IMR-90 (cell line): Measurements from ENCODE around the gene IL22. TPM values are rescaled to one million over a fixed set of nuclear protein-coding genes. Genes with fewer than 3 reads are reported as not detected.

ENCODE experiments used
- ATAC-seq: fragments of 200-7000 bp; cut with Tn5 transposase; 2 replicates; pipeline ENCODE4 v1.9.1; 2020; ENCODE audit warnings: low read depth, mild to moderate bottlenecking, moderate library complexity
- BruUV-seq: library from RNA; stranded (reverse); fragments of 400-500 nt; replicated peaks from 2 replicates; lab custom pipeline; 2021; lab: Mats Ljungman, UMichigan
- CTCF ChIA-PET: fragments of 300-600 bp; formaldehyde crosslinking; extraction: SDS; loops from one replicate; lab custom pipeline; 2021; ENCODE audit warnings: antibody characterized with exemption; lab: Yijun Ruan, JAX
- POLR2A ChIA-PET: fragments of 300-600 bp; sonication (Branson Sonifier 250); formaldehyde crosslinking; loops from one replicate; lab custom pipeline; 2022; ENCODE audit warnings: antibody characterized with exemption; ENCODE audit not compliant: unreplicated experiment; lab: Charles Lee
- DNase-seq: peaks from one replicate; pipeline ENCODE4 v3.0.0; 2013
- H2AFZ ChIP-seq: replicated peaks from 2 replicates; pipeline ENCODE3; 2013; ENCODE audit warnings: low read length, mild to moderate bottlenecking; ENCODE audit not compliant: poor library complexity
- H2AK5ac ChIP-seq: 2 replicates; pipeline ENCODE4 v1.6.1; 2013; ENCODE audit warnings: low read depth, low read length, inconsistent platforms
- H2AK9ac ChIP-seq: replicated peaks from 2 replicates; pipeline ENCODE3; 2013; ENCODE audit warnings: mild to moderate bottlenecking, low read depth, low read length, moderate library complexity; ENCODE audit not compliant: poor library complexity
- H2BK120ac ChIP-seq: 2 replicates; pipeline ENCODE4 v1.6.1; 2013; ENCODE audit warnings: low read depth, low read length, inconsistent platforms
- H2BK15ac ChIP-seq: 3 replicates; pipeline ENCODE4 v1.6.1; 2013; ENCODE audit warnings: low read depth, low read length, inconsistent platforms
- H2BK20ac ChIP-seq: 2 replicates; pipeline ENCODE4 v1.6.1; 2013; ENCODE audit warnings: low read depth, mild to moderate bottlenecking, inconsistent platforms, low read length, moderate library complexity
- H2BK5ac ChIP-seq: 2 replicates; pipeline ENCODE4 v1.6.1; 2013; ENCODE audit warnings: mild to moderate bottlenecking, low read depth, low read length, inconsistent platforms; ENCODE audit not compliant: poor library complexity, severe bottlenecking
- H3K14ac ChIP-seq: replicated peaks from 2 replicates; pipeline ENCODE4 v1.6.1; 2013; ENCODE audit warnings: low read depth, low read length, inconsistent platforms
- H3K18ac ChIP-seq: 2 replicates; pipeline ENCODE4 v1.6.1; 2013; ENCODE audit warnings: low read depth, low read length, control low read depth
- H3K23ac ChIP-seq: 2 replicates; pipeline ENCODE4 v1.6.1; 2013; ENCODE audit warnings: low read depth, low read length, inconsistent platforms
- H3K27ac ChIP-seq: 2 replicates; pipeline ENCODE4 v1.5.1; 2013; ENCODE audit warnings: mild to moderate bottlenecking, control low read depth, low read length; ENCODE audit not compliant: insufficient read depth
- H3K27me3 ChIP-seq: 2 replicates; pipeline ENCODE4 v1.6.1; 2013; ENCODE audit warnings: low read length; ENCODE audit not compliant: control insufficient read depth, insufficient read depth
- H3K36me3 ChIP-seq: 2 replicates; pipeline ENCODE4 v1.6.1; 2013; ENCODE audit warnings: low read length, mixed read lengths; ENCODE audit not compliant: control insufficient read depth, insufficient read depth
- H3K4ac ChIP-seq: 2 replicates; pipeline ENCODE4 v1.6.1; 2013; ENCODE audit warnings: low read depth, low read length, inconsistent platforms
- H3K4me1 ChIP-seq: 2 replicates; pipeline ENCODE4 v1.6.1; 2013; ENCODE audit warnings: low read length, mixed read lengths; ENCODE audit not compliant: control insufficient read depth, insufficient read depth
- H3K4me2 ChIP-seq: 2 replicates; pipeline ENCODE4 v1.6.1; 2013; ENCODE audit warnings: low read depth, mild to moderate bottlenecking, control low read depth, low read length, moderate library complexity
- H3K4me3 ChIP-seq: 2 replicates; pipeline ENCODE4 v1.5.1; 2013; ENCODE audit warnings: low read depth, mild to moderate bottlenecking, control low read depth, low read length, moderate library complexity; ENCODE audit not compliant: insufficient read depth
- H3K56ac ChIP-seq: 2 replicates; pipeline ENCODE4 v1.6.1; 2013; ENCODE audit warnings: low read length, inconsistent platforms; ENCODE audit not compliant: insufficient read depth; ENCODE audit errors: extremely low read depth
- H3K79me1 ChIP-seq, 2 experiments: 2 replicates each; pipeline ENCODE4 v1.6.1; 2013; ENCODE audit warnings: low read length in 2 of 2, inconsistent platforms in 1 of 2, low read depth in 1 of 2
- H3K9ac ChIP-seq: 2 replicates; pipeline ENCODE4 v1.6.1; 2013; ENCODE audit warnings: low read depth, low read length, control low read depth
- H3K9me1 ChIP-seq: 2 replicates; pipeline ENCODE4 v1.6.1; 2013; ENCODE audit warnings: low read length, inconsistent platforms; ENCODE audit not compliant: insufficient read depth
- H3K9me3 ChIP-seq: 2 replicates; pipeline ENCODE4 v1.6.1; 2013; ENCODE audit warnings: low read length; ENCODE audit not compliant: control insufficient read depth, insufficient read depth
- H4K20me1 ChIP-seq: 2 replicates; pipeline ENCODE4 v1.6.1; 2013; ENCODE audit warnings: low read length, inconsistent platforms; ENCODE audit not compliant: insufficient read depth
- H4K5ac ChIP-seq: 2 replicates; pipeline ENCODE4 v1.6.1; 2013; ENCODE audit warnings: mild to moderate bottlenecking, low read depth, low read length, control low read depth
- H4K8ac ChIP-seq, 2 experiments: 2 replicates each; pipeline ENCODE4 v1.6.1; 2013; ENCODE audit warnings: low read depth in 2 of 2, low read length in 2 of 2, control low read depth in 1 of 2, inconsistent platforms in 1 of 2
- H4K91ac ChIP-seq: 2 replicates; pipeline ENCODE4 v1.6.1; 2013; ENCODE audit warnings: low read depth, low read length, inconsistent platforms; ENCODE audit not compliant: insufficient read depth
- BHLHE40 ChIP-seq: fragments of 150-350 bp; IDR thresholded peaks from 2 replicates; pipeline ENCODE4 v1.6.1; 2016; ENCODE audit warnings: mild to moderate bottlenecking, low read depth, low read length
- CHD1 ChIP-seq: IDR thresholded peaks from 2 replicates; pipeline ENCODE4 v1.6.1; 2012; ENCODE audit warnings: low read depth, low read length, improper control_type of control experiment
- ELK1 ChIP-seq: fragments of 150-350 bp; IDR thresholded peaks from 2 replicates; pipeline ENCODE4 v1.6.1; 2016; ENCODE audit warnings: low read depth, mild to moderate bottlenecking, low read length, moderate library complexity, borderline replicate concordance
- FOS ChIP-seq: fragments of 150-350 bp; IDR thresholded peaks from 2 replicates; pipeline ENCODE4 v1.6.1; 2016; ENCODE audit warnings: low read depth, low read length
- MAFK ChIP-seq: IDR thresholded peaks from 2 replicates; pipeline ENCODE4 v1.6.1; 2012; ENCODE audit warnings: low read depth, low read length, improper control_type of control experiment
- MAZ ChIP-seq: IDR thresholded peaks from 2 replicates; pipeline ENCODE4 v1.6.1; 2012; ENCODE audit warnings: low read depth, mild to moderate bottlenecking, low read length, improper control_type of control experiment, moderate library complexity, borderline replicate concordance
- MXI1 ChIP-seq: IDR thresholded peaks from 2 replicates; pipeline ENCODE4 v1.6.1; 2012; ENCODE audit warnings: low read depth, mild to moderate bottlenecking, low read length, moderate library complexity, borderline replicate concordance
- NFE2L2 ChIP-seq: fragments of 150-350 bp; IDR thresholded peaks from 2 replicates; pipeline ENCODE4 v1.6.1; 2016; ENCODE audit warnings: low read depth, mild to moderate bottlenecking, low read length
- POLR2A ChIP-seq: IDR thresholded peaks from 2 replicates; pipeline ENCODE4 v1.6.1; 2012; ENCODE audit warnings: mild to moderate bottlenecking, low read depth, low read length
- RAD21 ChIP-seq: IDR thresholded peaks from 2 replicates; pipeline ENCODE4 v1.6.1; 2012; ENCODE audit warnings: low read length, improper control_type of control experiment
- RCOR1 ChIP-seq: IDR thresholded peaks from 2 replicates; pipeline ENCODE4 v1.6.1; 2012; ENCODE audit warnings: mild to moderate bottlenecking, low read length, improper control_type of control experiment; ENCODE audit not compliant: insufficient replicate concordance
- RFX5 ChIP-seq: IDR thresholded peaks from 2 replicates; pipeline ENCODE4 v1.8.0; 2012; ENCODE audit warnings: low read depth, mild to moderate bottlenecking, low read length, moderate library complexity
- WGBS, 2 experiments: methylation state at CpG; one replicate each; pipeline versions ENCODE4 v1.1.5 to v1.1.7; 2013; ENCODE audit warnings: missing lambda C conversion rate in 2 of 2; ENCODE audit not compliant: insufficient read length in 1 of 2; ENCODE audit errors: extremely low coverage in 2 of 2; 5-methylcytosine and 5-hydroxymethylcytosine counted together
- dilution Hi-C: fragments of 300-500 bp; cut with HindIII; formaldehyde crosslinking; loops from one replicate; pipeline ENCODE4 v1.14.3; 2018; ENCODE audit warnings: low sequenced_read_pairs; ENCODE audit not compliant: unreplicated experiment
- in situ Hi-C: fragments of 300-500 bp; cut with MboI; formaldehyde crosslinking; loops from 3 replicates; pipeline ENCODE4 v1.14.3; 2019; ENCODE audit warnings: low sequenced_read_pairs, inconsistent platforms, mixed read lengths
- intact Hi-C: fragments of 100-400 bp; cut with micrococcal nuclease; formaldehyde crosslinking; loops from 2 replicates; pipeline ENCODE4 v1.10.0; 2022
- polyA plus RNA-seq, 3 experiments: library from polyadenylated mRNA; depleted of rRNA; stranded (reverse); fragments of >200 nt; gene quantifications; 2 replicates each; pipeline ENCODE4 v1.2.3, GENCODE V29; 2012; ENCODE audit warnings: low replicate concordance in 1 of 3
- total RNA-seq: library from RNA; depleted of rRNA; stranded (reverse); fragments of >200 nt; gene quantifications from 2 replicates; pipeline ENCODE4 v1.2.3, GENCODE V29; 2012
- TF ChIP-seq, protein P1 (sequence below): conservative IDR thresholded peaks from 2 replicates; pipeline ENCODE4 v1.5.1; 2012; ENCODE audit warnings: mild to moderate bottlenecking, low read depth, low read length, improper control_type of control experiment
- TF ChIP-seq, protein P2 (sequence below): fragments of 150-350 bp; IDR thresholded peaks from 2 replicates; pipeline ENCODE4 v1.6.1; 2017; ENCODE audit warnings: mild to moderate bottlenecking, antibody characterized with exemption, low read length, low read depth

Gene IL22
- total and polyA plus RNA-seq, 2 of the 4 experiments (the other 2 are of a cell fraction) = not detected

- Histone ChIP-seq H3K27ac (peak overlapping the region; percentile 48; the same call in 1 of the 2 replicates), H3K9me3 (no peaks in the 10 kb centered on the region), H3K18ac (peak overlapping the region; percentile 6; the same call in 1 of the 2 replicates), H2BK5ac (no peak overlapping the region), H3K27me3 (peaks cover 3% of the 10 kb centered on the region; the same call in 1 of the 2 replicates), H2BK20ac (no peak overlapping the region), H4K8ac (no peak overlapping the region), H3K56ac (no peak overlapping the region), H3K9me1 (no peaks in the 10 kb centered on the region), H3K23ac (no peak overlapping the region), H4K20me1 (no peaks in the 10 kb centered on the region), H3K4ac (no peak overlapping the region), H4K5ac (no peak overlapping the region; the same call in 1 of the 2 replicates), H2AK5ac (no peak overlapping the region), H2AK9ac (no peak overlapping the region), H3K4me1 (peaks cover 4% of the 10 kb centered on the region), H2AFZ (no peak overlapping the region), H2BK15ac (no peak overlapping the region), H3K36me3 (no peaks in the 10 kb centered on the region), H3K14ac (no peak overlapping the region), H4K91ac (no peak overlapping the region), H3K9ac (0 out of 2 replicates have a peak overlapping the region, but pooled peaks have one; percentile 22), H3K4me2 (peak overlapping the region; percentile 21; the same call in 1 of the 2 replicates), H3K4me3 (no peak overlapping the region), H3K79me1 (no peaks in the 10 kb centered on the region), H2BK120ac (no peak overlapping the region)
- BruUV-seq = no TSS peak
- dilution Hi-C loops = no loop called here
- ChIA-PET CTCF (no interaction called here), POLR2A (no interaction called here)
- 7% methylated on average over 3 of the region's 6 CpGs; no CpG with 5 or more reads in 1 of the 2 experiments for WGBS, 2 experiments
- ATAC-seq (peak; percentile 61), DNase-seq (peak; percentile 24)
- intact Hi-C loops = no loop called here
- in situ Hi-C loops = no loop called here
- no peak for TF ChIP-seq RCOR1
- TF ChIP-seq RAD21 = no peak
- no peak for TF ChIP-seq ELK1
- no peak for TF ChIP-seq FOS
- TF ChIP-seq, protein P1, sequence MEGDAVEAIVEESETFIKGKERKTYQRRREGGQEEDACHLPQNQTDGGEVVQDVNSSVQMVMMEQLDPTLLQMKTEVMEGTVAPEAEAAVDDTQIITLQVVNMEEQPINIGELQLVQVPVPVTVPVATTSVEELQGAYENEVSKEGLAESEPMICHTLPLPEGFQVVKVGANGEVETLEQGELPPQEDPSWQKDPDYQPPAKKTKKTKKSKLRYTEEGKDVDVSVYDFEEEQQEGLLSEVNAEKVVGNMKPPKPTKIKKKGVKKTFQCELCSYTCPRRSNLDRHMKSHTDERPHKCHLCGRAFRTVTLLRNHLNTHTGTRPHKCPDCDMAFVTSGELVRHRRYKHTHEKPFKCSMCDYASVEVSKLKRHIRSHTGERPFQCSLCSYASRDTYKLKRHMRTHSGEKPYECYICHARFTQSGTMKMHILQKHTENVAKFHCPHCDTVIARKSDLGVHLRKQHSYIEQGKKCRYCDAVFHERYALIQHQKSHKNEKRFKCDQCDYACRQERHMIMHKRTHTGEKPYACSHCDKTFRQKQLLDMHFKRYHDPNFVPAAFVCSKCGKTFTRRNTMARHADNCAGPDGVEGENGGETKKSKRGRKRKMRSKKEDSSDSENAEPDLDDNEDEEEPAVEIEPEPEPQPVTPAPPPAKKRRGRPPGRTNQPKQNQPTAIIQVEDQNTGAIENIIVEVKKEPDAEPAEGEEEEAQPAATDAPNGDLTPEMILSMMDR = no peak
- TF ChIP-seq, protein P2, sequence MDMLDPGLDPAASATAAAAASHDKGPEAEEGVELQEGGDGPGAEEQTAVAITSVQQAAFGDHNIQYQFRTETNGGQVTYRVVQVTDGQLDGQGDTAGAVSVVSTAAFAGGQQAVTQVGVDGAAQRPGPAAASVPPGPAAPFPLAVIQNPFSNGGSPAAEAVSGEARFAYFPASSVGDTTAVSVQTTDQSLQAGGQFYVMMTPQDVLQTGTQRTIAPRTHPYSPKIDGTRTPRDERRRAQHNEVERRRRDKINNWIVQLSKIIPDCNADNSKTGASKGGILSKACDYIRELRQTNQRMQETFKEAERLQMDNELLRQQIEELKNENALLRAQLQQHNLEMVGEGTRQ = no peak
- TF ChIP-seq BHLHE40 = no peak
- no peak for TF ChIP-seq NFE2L2
- no peak for TF ChIP-seq CHD1
- TF ChIP-seq POLR2A = no peak
- TF ChIP-seq MXI1 = no peak
- TF ChIP-seq MAFK = no peak
- no peak for TF ChIP-seq MAZ
- TF ChIP-seq RFX5 = no peak
Observed at GRCh38 chr12:68245180-68246021, 8.0 kb downstream of the IL22 start.
